Measurements from ENCODE around the gene C12orf54. TPM values are rescaled to one million over a fixed set of nuclear protein-coding genes. Genes with fewer than 3 reads are reported as not detected.
"Not testable (repeated sequence)": the region's sequence is repeated elsewhere in the genome, so short reads cannot be mapped to it uniquely, and the experiment has no call there.

Gene C12orf54
- total RNA-seq, 2 experiments from 2014 or later, result not detected

DNA sequence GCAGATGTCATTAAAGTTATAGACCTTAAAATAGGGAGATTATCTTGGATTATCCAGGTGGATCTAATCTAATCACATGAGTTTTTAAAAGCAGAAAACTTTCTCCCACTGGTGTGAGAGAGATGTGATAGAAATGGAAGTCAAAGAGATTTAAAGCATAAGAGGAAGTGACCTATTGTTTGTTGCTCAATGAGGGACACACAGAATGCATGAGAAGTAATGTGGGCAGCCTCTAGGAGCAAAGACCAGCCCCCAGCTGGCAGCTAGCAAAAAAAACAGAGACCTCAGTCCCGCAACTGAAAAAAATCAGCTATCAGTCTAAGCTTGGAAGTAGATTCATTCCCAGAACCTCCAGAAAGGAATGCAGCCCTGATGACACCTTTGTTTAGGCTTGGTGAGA, 34.5 kb upstream of the C12orf54 start:
- CTCF ChIA-PET (ENCODE audit: unreplicated experiment), result no interaction called here
- no peak overlapping the region for H3K4me3 ChIP-seq (ENCODE audit: low read depth, low read length, poor library complexity, severe bottlenecking)
- H3K4me1 ChIP-seq (ENCODE audit: insufficient read depth, low read length, poor library complexity, severe bottlenecking), result no peaks in the 10 kb centered on the region
- no peaks in the 10 kb centered on the region for H3K9me2 ChIP-seq (ENCODE audit: insufficient read depth, low read length)
- no peaks in the 10 kb centered on the region for H3K9me3 ChIP-seq (ENCODE audit: low read length)
- H3K4me2 ChIP-seq (ENCODE audit: low read length), result no peak overlapping the region
- H3K36me3 ChIP-seq (ENCODE audit: insufficient read depth, low read length), result no peaks in the 10 kb centered on the region
- POLR2A ChIA-PET, result no interaction called here
- TF ChIP-seq, protein P1, sequence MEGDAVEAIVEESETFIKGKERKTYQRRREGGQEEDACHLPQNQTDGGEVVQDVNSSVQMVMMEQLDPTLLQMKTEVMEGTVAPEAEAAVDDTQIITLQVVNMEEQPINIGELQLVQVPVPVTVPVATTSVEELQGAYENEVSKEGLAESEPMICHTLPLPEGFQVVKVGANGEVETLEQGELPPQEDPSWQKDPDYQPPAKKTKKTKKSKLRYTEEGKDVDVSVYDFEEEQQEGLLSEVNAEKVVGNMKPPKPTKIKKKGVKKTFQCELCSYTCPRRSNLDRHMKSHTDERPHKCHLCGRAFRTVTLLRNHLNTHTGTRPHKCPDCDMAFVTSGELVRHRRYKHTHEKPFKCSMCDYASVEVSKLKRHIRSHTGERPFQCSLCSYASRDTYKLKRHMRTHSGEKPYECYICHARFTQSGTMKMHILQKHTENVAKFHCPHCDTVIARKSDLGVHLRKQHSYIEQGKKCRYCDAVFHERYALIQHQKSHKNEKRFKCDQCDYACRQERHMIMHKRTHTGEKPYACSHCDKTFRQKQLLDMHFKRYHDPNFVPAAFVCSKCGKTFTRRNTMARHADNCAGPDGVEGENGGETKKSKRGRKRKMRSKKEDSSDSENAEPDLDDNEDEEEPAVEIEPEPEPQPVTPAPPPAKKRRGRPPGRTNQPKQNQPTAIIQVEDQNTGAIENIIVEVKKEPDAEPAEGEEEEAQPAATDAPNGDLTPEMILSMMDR (conservative IDR thresholded peaks at IDR 0.05; ENCODE audit: low read length), result no peak
- intact Hi-C loops (cut with micrococcal nuclease; ENCODE audit: unreplicated experiment), result no loop called here
- no peak for DNase-seq (ENCODE audit: low spot score)
- no peaks in the 10 kb centered on the region for H4K20me1 ChIP-seq (ENCODE audit: insufficient read depth, low read length)
- no peaks in the 10 kb centered on the region for H3K79me2 ChIP-seq (ENCODE audit: insufficient read depth, low read depth, low read length)
- BruUV-seq (replicated peaks), result no TSS peak
- no peak overlapping the region for H2AFZ ChIP-seq (ENCODE audit: low read length)
- H3K27ac ChIP-seq (ENCODE audit: low read depth, low read length, poor library complexity, severe bottlenecking), result no peak overlapping the region

DNA sequence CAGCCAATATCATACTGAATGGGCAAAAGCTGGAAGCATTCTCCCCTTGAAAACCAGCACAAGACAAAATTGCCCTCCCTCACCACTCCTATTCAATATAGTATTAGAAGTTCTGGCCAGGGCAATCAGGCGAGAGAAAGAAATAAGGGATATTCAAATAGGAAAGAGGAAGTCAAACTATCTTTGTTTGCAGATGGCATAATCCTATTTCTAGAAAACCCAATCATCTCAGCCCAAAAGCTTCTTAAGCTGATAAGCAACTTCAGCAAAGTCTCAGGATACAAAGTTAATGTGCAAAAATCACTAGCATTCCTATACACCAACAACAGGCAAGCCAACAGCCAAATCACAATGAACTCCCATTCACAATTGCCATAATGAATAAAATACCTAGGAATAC, 30.9 kb upstream of the C12orf54 start:
- no peak overlapping the region for H2AFZ ChIP-seq (ENCODE audit: low read length)
- no peaks in the 10 kb centered on the region for H3K9me2 ChIP-seq (ENCODE audit: insufficient read depth, low read length)
- H3K36me3 ChIP-seq (ENCODE audit: insufficient read depth, low read length), result no peaks in the 10 kb centered on the region
- ChIA-PET POLR2A (no interaction called here), CTCF (ENCODE audit: unreplicated experiment) (no interaction called here)
- H4K20me1 ChIP-seq (ENCODE audit: insufficient read depth, low read length), result no peaks in the 10 kb centered on the region
- no TSS peak for BruUV-seq (replicated peaks)
- H3K79me2 ChIP-seq (ENCODE audit: insufficient read depth, low read depth, low read length), result no peaks in the 10 kb centered on the region
- H3K4me2 ChIP-seq (ENCODE audit: low read length), result no peak overlapping the region
- no peak overlapping the region for H3K4me3 ChIP-seq (ENCODE audit: low read depth, low read length, poor library complexity, severe bottlenecking)
- no peaks in the 10 kb centered on the region for H3K9me3 ChIP-seq (ENCODE audit: low read length)
- intact Hi-C loops (cut with micrococcal nuclease; ENCODE audit: unreplicated experiment), result no loop called here
- DNase-seq (ENCODE audit: low spot score), result no peak
- no peak for TF ChIP-seq EZH2phosphoT487 (IDR thresholded peaks at IDR 0.05; ENCODE audit: borderline replicate concordance, low read depth, low read length)
- TF ChIP-seq, protein P1 (conservative IDR thresholded peaks at IDR 0.05; ENCODE audit: low read length), result no peak
- no peaks in the 10 kb centered on the region for H3K4me1 ChIP-seq (ENCODE audit: insufficient read depth, low read length, poor library complexity, severe bottlenecking)
- H3K27ac ChIP-seq (ENCODE audit: low read depth, low read length, poor library complexity, severe bottlenecking), result no peak overlapping the region

DNA sequence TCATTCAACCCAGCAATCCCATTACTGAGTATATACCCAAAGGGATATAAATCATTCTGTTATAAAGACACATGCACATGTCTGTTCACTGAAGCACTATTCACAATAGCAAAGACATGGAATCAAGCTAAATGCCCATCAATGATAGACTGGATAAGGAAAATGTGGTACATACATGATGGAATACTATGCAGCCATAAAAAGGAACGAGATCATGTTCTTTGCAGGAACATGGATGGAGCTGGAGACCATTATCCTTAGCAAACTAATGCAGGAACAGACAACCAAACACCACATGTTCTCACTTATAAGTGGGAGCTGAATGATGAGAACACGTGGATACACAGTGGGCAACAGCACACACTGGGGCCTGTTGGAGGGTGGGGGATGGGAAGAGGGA, 29.3 kb upstream of the C12orf54 start:
- H3K36me3 ChIP-seq (ENCODE audit: insufficient read depth, low read length); H3K9me3 ChIP-seq (ENCODE audit: low read length); H3K4me1 ChIP-seq (ENCODE audit: insufficient read depth, low read length, poor library complexity, severe bottlenecking); intact Hi-C loops (cut with micrococcal nuclease; ENCODE audit: unreplicated experiment); H2AFZ ChIP-seq (ENCODE audit: low read length); H3K79me2 ChIP-seq (ENCODE audit: insufficient read depth, low read depth, low read length); BruUV-seq (replicated peaks); DNase-seq (ENCODE audit: low spot score); H4K20me1 ChIP-seq (ENCODE audit: insufficient read depth, low read length); CTCF ChIA-PET (ENCODE audit: unreplicated experiment); H3K9me2 ChIP-seq (ENCODE audit: insufficient read depth, low read length); H3K27ac ChIP-seq (ENCODE audit: low read depth, low read length, poor library complexity, severe bottlenecking); H3K4me2 ChIP-seq (ENCODE audit: low read length); H3K4me3 ChIP-seq (ENCODE audit: low read depth, low read length, poor library complexity, severe bottlenecking): not testable (repeated sequence)
- POLR2A ChIA-PET, result interaction anchor here (0.6 kb wide), 1 partner anchor 151 kb away, joined by 3 read pairs; no protein-coding TSS in a partner anchor
